Endothelial cell of umbilical vein (primary cell): ENCODE data around the gene DTX4.

Experiments
- CTCF ChIP-seq, 2 donors: IDR thresholded peaks; 1 replicate in 1 of 2; 2 replicates in 1 of 2; pipeline ENCODE4 v1.5.1; 2011; ENCODE audit warnings: low read length in 2 of 2, mild to moderate bottlenecking in 2 of 2, moderate library complexity in 2 of 2, control low read depth in 1 of 2, inconsistent platforms in 1 of 2, low read depth in 1 of 2; ENCODE audit not compliant: insufficient read depth in 1 of 2; ENCODE audit errors: extremely low read depth in 1 of 2
- EZH2 ChIP-seq: IDR thresholded peaks from 2 replicates; pipeline ENCODE4 v1.6.1; 2012; ENCODE audit warnings: borderline replicate concordance, low read depth, mild to moderate bottlenecking, moderate library complexity, low read length, inconsistent platforms; ENCODE audit not compliant: severe bottlenecking
- POLR2A ChIP-seq: IDR thresholded peaks from 2 replicates; pipeline ENCODE4 v1.6.1; 2012; ENCODE audit warnings: low read depth, mild to moderate bottlenecking, control low read depth, low read length

GRCh38 chr11:59223611-59224010, 51.7 kb downstream of the DTX4 start:
- TF ChIP-seq CTCF (IDR thresholded peaks at IDR 0.05; ENCODE audit: extremely low read depth in 1 of 2, insufficient read depth in 1 of 2, low read depth in 1 of 2, low read length in 2 of 2) (no peak), EZH2 (no peak), POLR2A (no peak)
